GM10847 (cell line): Measurements from ENCODE around the gene PHAF1.

Experiments used
- POLR2A ChIP-seq: IDR thresholded peaks from 2 replicates; pipeline ENCODE4 v1.6.1; 2011; ENCODE audit not compliant: insufficient read length; ENCODE audit errors: extremely low read depth

Gene PHAF1

GRCh38 chr16:67187175-67187890 is 77.6 kb downstream of the PHAF1 start:
- no peak for TF ChIP-seq POLR2A

DNA sequence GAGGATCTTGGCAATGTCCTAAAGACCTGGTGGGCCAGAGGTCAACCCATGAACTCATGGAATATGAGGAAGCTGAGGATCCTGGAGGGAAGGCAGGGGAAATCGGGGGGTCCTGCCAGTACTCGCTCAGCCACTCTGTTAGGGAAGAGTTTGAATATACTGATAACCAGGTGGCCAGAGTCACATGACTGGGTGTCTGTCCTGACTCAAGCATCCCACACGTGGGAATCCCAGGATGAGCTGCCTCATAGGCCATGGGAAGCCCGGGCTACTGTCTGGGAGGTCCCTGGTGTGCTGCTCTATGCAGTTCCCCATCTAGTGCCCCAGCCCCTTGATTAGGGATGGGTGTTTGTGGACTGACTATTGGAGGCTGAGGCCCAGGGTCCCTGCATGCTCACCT is 78.6 kb downstream of the PHAF1 start:
- no peak for TF ChIP-seq POLR2A

- no peak for TF ChIP-seq POLR2A
These were observed 79.1 kb downstream of the PHAF1 start for GRCh38 chr16:67188798-67189197.

GRCh38 chr16:67190041-67190440 is 80.3 kb downstream of the PHAF1 start, which contains the start of gene EXOC3L1:
EXOC3L1 (minus strand) TSS chr16:67190136; CDS start chr16:67189676, 460 bp downstream.
- no peak for TF ChIP-seq POLR2A

DNA sequence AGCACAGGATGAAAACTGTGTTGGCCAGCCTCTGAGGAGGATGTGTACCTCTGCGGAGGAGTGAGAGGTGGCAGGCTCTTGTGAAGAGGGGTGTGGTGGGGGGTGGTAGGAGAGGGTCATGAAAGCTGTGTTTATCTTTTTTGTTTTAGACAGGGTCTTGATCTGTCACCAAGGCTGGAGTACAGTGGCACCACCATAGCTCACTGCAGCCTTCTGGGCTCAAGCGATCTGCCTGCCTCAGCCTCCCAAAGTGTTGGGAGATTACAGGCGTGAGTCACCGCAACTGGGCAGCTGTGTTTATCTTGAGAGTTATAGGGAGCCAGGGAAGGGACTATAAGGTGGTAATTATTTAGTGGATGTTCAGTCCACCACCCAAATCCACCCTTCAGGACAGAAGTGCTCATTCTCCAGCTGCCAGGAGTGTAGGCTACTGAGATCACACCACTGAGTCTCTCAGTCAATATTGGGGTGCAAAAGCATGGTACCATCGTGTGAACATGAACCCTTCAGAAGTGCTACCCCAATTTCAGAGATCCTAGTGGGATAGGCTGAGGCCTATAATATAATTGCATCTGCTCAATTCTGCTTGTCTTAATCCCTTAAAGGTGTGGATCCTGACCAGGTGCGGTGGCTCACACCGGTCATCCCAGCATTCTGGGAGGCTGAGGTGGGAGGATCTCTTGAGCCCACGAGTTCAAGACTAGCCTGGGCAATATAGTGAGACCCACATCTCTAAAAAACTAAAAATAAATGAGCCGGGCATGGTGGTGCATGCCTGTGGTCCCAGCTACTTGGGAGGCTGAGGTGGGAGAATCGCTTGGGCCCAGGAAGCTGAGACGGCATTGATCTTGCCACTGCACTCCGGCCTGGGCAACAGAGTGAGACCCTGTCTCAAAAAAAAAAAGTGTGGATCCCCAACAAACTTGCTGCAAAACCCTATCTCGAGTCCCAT is 81.0 kb downstream of the PHAF1 start:
- no peak for TF ChIP-seq POLR2A

- no peak for TF ChIP-seq POLR2A
These were observed 81.8 kb downstream of the PHAF1 start for GRCh38 chr16:67191411-67191994.

GRCh38 chr16:67191995-67192681 is 82.4 kb downstream of the PHAF1 start, which contains the start of gene E2F4:
E2F4 (plus strand) TSS chr16:67192155; CDS start chr16:67192228, 73 bp downstream.
- peak; percentile 74 for TF ChIP-seq POLR2A

DNA sequence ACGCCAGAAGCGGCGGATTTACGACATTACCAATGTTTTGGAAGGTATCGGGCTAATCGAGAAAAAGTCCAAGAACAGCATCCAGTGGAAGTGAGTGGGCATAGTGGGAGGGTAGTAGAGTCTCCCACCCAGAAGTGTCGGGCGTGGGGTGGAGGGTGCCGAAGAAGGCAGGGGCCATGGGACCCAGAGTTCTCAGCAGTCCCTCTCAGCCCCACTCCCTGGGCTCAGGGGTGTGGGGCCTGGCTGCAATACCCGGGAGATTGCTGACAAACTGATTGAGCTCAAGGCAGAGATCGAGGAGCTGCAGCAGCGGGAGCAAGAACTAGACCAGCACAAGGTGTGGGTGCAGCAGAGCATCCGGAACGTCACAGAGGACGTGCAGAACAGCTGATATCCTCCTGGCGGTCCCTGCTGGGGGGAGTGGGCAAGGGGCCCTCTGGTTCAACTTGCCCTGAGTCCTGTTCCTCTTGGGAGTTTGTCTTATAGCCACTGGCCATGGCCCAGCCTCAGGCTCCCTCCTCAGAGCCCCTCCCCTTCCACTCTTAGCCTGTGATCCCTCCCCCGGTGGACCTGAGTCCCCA is 83.1 kb downstream of the PHAF1 start:
- no peak for TF ChIP-seq POLR2A

DNA sequence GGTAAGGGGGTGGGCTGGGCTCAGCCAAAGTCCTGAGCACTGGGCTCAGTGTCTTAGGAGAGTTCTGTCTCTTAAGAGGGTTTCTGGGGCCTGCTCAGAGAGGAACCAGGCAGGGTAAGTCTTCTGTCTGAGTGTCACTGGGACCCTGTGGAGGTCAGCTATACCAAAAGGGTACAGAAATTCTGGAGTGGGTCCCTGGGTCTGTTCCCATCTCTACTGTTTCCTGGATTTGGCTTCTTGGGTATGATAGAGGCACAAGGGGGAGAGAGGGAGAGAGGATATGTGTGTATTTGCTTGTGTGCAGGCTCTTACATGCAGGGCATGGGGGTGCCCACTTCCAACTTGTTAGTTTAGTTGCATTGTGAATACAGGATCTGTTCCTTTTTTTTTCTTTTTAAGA is 83.8 kb downstream of the PHAF1 start:
- no peak for TF ChIP-seq POLR2A

DNA sequence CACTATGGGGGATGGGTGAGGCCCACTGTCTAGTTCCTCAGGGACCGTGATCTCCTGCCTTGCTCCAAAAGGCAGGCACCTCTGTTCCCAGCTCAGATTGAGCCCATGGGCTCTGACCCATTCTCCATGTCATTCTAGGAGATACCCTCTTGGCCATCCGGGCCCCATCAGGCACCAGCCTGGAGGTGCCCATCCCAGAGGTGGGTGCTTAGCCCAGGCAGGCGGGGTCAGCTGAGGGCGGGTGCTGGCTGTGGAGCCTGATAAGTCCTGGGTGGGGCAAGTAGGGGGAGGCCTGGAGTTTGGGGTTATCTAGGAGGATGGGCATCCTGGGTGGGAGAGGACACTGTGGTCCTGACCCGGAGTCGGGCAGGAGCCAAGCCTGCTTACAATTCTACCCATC is 84.5 kb downstream of the PHAF1 start:
- no peak for TF ChIP-seq POLR2A

DNA sequence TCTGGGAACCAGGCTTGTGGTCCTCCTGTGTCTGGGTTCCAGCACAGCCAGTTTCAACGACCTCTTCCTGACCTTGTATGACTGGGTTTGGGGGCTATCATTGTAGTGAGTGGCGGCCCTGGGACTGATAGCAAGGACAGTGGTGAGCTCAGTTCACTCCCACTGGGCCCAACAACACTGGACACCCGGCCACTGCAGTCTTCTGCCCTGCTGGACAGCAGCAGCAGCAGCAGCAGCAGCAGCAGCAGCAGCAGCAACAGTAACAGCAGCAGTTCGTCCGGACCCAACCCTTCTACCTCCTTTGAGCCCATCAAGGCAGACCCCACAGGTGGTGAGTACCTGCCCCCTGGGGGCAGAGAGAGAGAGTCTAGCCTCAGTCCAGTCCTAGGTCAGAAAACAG is 85.9 kb downstream of the PHAF1 start:
- no peak for TF ChIP-seq POLR2A

DNA sequence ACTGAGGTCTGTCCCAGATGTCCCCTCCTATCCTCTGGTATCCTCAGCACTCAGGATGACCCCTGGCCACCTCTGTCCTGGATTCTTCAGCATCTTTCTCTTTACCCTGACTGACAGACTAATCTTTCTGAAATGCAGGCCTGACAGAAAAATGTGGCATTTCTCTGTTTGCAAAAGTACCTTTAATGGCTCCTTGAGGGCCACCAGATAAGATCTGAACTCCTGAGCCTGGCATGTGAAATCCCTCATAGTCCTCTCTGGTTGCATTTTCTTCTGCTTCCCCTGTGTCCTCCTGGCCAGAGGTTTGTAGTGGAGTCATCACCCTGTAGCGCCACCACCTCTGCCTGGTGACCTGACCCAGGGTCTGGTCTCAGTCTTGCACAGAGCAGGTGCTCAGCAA is 87.1 kb downstream of the PHAF1 start:
- no peak for TF ChIP-seq POLR2A

- no peak for TF ChIP-seq POLR2A
These were observed 88.0 kb downstream of the PHAF1 start for GRCh38 chr16:67197704-67198103.
